Gastrocnemius medialis (tissue), 4 donors: Measurements from ENCODE around the gene KLHL30. TPM values are rescaled to one million over a fixed set of nuclear protein-coding genes. Genes with fewer than 3 reads are reported as not detected.

Source experiments
- ATAC-seq, 2 donors: fragments of 150-250 bp; one replicate each; pipeline ENCODE4 v1.9.1; 2016
- DNase-seq, 2 donors: peaks; one replicate each; pipeline ENCODE4 v3.0.0-alpha.2; 2019
- H3K27ac ChIP-seq, 4 donors: fragments of 200-600 bp; sonication (generic); 1 replicate in 1 of 4; 2 replicates in 3 of 4; pipeline ENCODE4 v1.5.1; 2016 to 2018; ENCODE audit warnings: mild to moderate bottlenecking in 2 of 4, moderate library complexity in 1 of 4
- H3K27me3 ChIP-seq, 3 donors: fragments of 200-600 bp; sonication (generic) in 2 of 3; 1 replicate in 1 of 3; 2 replicates in 2 of 3; pipeline versions ENCODE4 v1.5.1 to v1.6.0; 2016 to 2019; ENCODE audit warnings: mild to moderate bottlenecking in 1 of 3, moderate library complexity in 1 of 3
- H3K36me3 ChIP-seq, 2 donors: fragments of 200-600 bp; sonication (generic) in 1 of 2; one replicate each; pipeline ENCODE4 v1.5.1; 2017 to 2018
- H3K4me1 ChIP-seq, 2 donors: fragments of 200-600 bp; sonication (generic) in 1 of 2; one replicate each; pipeline ENCODE4 v1.5.1; 2016 to 2017; ENCODE audit warnings: mild to moderate bottlenecking in 2 of 2
- H3K4me3 ChIP-seq, 4 donors: fragments of 200-600 bp; sonication (generic) in 3 of 4; 1 replicate in 1 of 4; 2 replicates in 3 of 4; pipeline ENCODE4 v1.5.1; 2016 to 2019; ENCODE audit warnings: mild to moderate bottlenecking in 2 of 4
- H3K9me3 ChIP-seq, 3 donors: fragments of 200-600 bp; sonication (generic) in 2 of 3; 1 replicate in 1 of 3; 2 replicates in 2 of 3; pipeline ENCODE4 v1.5.1; 2016 to 2019
- CTCF ChIP-seq, 5 experiments: fragments of 450-650 bp in 3 of 5; fragments of 200-600 bp in 2 of 5; sonication (generic) in 2 of 5; IDR thresholded peaks in 4 of 5; conservative IDR thresholded peaks in 1 of 5; 1 replicate in 4 of 5; 2 replicates in 1 of 5; pipeline ENCODE4 v1.5.1; 2016 to 2019; ENCODE audit warnings: antibody characterized with exemption in 5 of 5, mild to moderate bottlenecking in 3 of 5, moderate library complexity in 3 of 5
- POLR2A ChIP-seq, 2 donors: fragments of 450-650 bp; IDR thresholded peaks; one replicate each; pipeline ENCODE4 v1.6.1; 2017; ENCODE audit warnings: antibody characterized with exemption in 2 of 2, mild to moderate bottlenecking in 2 of 2, moderate library complexity in 2 of 2
- in situ Hi-C, 4 donors: fragments of 200-750 bp; cut with MboI; loops; one replicate each; pipeline versions ENCODE4 v1.15.0 to v1.8.0; 2017; ENCODE audit warnings: low sequenced_read_pairs in 4 of 4
- intact Hi-C: fragments of 100-400 bp; cut with DNase I; formaldehyde crosslinking; loops from one replicate; pipeline ENCODE4 v1.15.1; 2023; ENCODE audit warnings: low total_unique reads
- total RNA-seq, 4 donors: library from RNA; depleted of rRNA; stranded (reverse); fragments of >200 nt; gene quantifications; one replicate each; pipeline versions ENCODE4 v1.1.0 to v1.2.3, GENCODE V29; 2016

KLHL30 gene
- total RNA-seq, 4 donors from 2014 or later: 37.9 to 224 (median 142) TPM

GRCh38 chr2:238123991-238124470, 14.4 kb upstream of the KLHL30 start:
- in situ Hi-C loops: no loop called here
- Histone ChIP-seq H3K4me1 (peaks cover 0 to 3% of the 10 kb centered on the region in 2 donors), H3K9me3 (no peaks in the 10 kb centered on the region), H3K4me3 (no peak overlapping the region), H3K27ac (no peak overlapping the region), H3K36me3 (no peaks in the 10 kb centered on the region), H3K27me3 (no peaks in the 10 kb centered on the region)
- TF ChIP-seq POLR2A (IDR thresholded peaks at IDR 0.05) (no peak), CTCF (IDR thresholded peaks at IDR 0.05 in 4 of 5, conservative IDR thresholded peaks at IDR 0.05 in 1 of 5) (no peak)
- ATAC-seq (no peak), DNase-seq (no peak)
- intact Hi-C loops: no loop called here

- ATAC-seq (no peak), DNase-seq (no peak)
- Histone ChIP-seq H3K4me1 (peaks cover 0 to 3% of the 10 kb centered on the region in 2 donors), H3K27me3 (no peaks in the 10 kb centered on the region), H3K27ac (no peak overlapping the region), H3K4me3 (no peak overlapping the region), H3K36me3 (no peaks in the 10 kb centered on the region), H3K9me3 (no peaks in the 10 kb centered on the region)
- intact Hi-C loops: no loop called here
- TF ChIP-seq POLR2A (IDR thresholded peaks at IDR 0.05) (no peak), CTCF (IDR thresholded peaks at IDR 0.05 in 4 of 5, conservative IDR thresholded peaks at IDR 0.05 in 1 of 5) (no peak)
- in situ Hi-C loops: no loop called here
Observed at GRCh38 chr2:238124488-238125126, 13.9 kb upstream of the KLHL30 start.

GRCh38 chr2:238125127-238125885, 13.2 kb upstream of the KLHL30 start:
- Histone ChIP-seq H3K27me3 (no peaks in the 10 kb centered on the region), H3K9me3 (no peaks in the 10 kb centered on the region), H3K27ac (no peak overlapping the region), H3K36me3 (no peaks in the 10 kb centered on the region), H3K4me3 (no peak overlapping the region), H3K4me1 (peaks cover 0 to 3% of the 10 kb centered on the region in 2 donors)
- DNase-seq: no peak
- intact Hi-C loops (no loop called here), in situ Hi-C loops (no loop called here)
- TF ChIP-seq CTCF (IDR thresholded peaks at IDR 0.05 in 4 of 5, conservative IDR thresholded peaks at IDR 0.05 in 1 of 5) (no peak), POLR2A (IDR thresholded peaks at IDR 0.05) (no peak)
- ATAC-seq: no peak

DNA sequence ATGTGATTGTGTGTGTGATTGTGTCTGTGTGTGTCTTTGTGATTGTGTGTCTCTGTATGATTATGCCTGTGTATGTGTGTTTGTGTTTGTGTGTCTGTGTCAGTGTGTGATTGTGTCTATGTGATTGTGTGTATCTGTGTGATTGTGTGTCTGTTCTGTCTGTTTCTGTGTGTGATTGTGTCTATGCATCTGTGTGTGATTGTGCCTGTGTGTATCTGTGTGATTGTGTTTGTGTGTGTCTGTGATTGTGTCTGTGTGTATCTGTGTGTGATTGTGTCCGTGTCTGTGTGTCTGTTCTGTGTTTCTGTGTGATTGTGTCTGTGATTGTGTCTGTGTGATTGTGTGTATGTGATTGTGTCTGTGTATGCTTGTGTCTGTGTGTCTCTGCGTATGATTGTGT, 12.1 kb upstream of the KLHL30 start:
- H3K4me1 ChIP-seq: peaks cover 0 to 3% of the 10 kb centered on the region in 2 donors
- no peak overlapping the region for H3K4me3 ChIP-seq
- no peak for DNase-seq
- H3K9me3 ChIP-seq: no peaks in the 10 kb centered on the region
- TF ChIP-seq CTCF (IDR thresholded peaks at IDR 0.05 in 4 of 5, conservative IDR thresholded peaks at IDR 0.05 in 1 of 5) (no peak), POLR2A (IDR thresholded peaks at IDR 0.05) (no peak)
- intact Hi-C loops (no loop called here), in situ Hi-C loops (no loop called here)
- ATAC-seq: no peak
- no peaks in the 10 kb centered on the region for H3K36me3 ChIP-seq
- no peaks in the 10 kb centered on the region for H3K27me3 ChIP-seq
- no peak overlapping the region for H3K27ac ChIP-seq
